HTR-8/SVneo (cell line): ENCODE results near the gene ADSL.

Experiments used
- DNase-seq: peaks from one replicate; pipeline ENCODE4 v3.0.0; 2011; ENCODE audit warnings: low spot score, mixed read lengths; ENCODE audit not compliant: insufficient read length
- FAIRE-seq: peaks from 2 replicates; lab custom pipeline; 2011; peaks lifted over from hg19 to GRCh38; lab: Jason Lieb, UNC

Gene ADSL

DNA sequence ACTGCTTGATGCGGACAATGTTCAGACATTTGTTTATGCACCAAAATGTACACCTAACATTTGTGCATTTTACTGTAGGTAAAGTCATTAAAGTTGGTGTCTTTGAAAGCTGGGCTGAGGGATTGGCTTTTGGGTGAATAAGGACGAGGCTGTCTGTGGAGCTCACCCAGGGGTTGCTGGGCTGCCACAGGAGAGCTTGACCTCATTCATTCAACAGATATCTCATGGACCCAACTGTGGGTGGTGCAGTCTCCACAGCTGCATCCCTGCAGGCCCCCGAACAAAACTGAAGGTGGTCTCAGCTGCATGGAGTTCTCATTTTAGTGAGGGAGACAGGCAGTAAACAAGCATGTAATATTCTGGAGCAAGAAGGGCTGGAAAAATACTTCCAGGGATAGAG lies 56.8 kb downstream of the ADSL start:
- no peak for FAIRE-seq
- no peak for DNase-seq

DNA sequence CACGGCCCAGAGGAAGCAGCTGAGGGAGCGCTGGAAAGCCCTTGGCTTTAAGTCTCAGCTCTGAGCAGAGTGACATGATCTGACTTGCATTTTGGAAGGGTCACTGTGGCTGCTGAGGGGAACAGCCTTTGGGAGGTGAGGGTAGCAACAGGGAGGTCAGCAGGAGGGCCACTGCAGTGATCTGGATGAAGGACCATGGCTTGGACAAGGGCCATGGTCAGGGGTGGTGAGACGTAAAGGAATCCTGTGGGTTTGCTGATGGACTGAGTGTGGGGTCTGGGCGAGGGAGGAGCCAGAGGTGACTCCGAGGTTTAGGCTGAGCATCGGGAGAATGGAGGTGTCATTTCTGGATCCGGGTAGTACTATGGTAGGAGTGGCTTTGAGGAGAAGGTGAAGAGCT lies 57.4 kb downstream of the ADSL start:
- no peak for FAIRE-seq
- DNase-seq, result no peak

DNA sequence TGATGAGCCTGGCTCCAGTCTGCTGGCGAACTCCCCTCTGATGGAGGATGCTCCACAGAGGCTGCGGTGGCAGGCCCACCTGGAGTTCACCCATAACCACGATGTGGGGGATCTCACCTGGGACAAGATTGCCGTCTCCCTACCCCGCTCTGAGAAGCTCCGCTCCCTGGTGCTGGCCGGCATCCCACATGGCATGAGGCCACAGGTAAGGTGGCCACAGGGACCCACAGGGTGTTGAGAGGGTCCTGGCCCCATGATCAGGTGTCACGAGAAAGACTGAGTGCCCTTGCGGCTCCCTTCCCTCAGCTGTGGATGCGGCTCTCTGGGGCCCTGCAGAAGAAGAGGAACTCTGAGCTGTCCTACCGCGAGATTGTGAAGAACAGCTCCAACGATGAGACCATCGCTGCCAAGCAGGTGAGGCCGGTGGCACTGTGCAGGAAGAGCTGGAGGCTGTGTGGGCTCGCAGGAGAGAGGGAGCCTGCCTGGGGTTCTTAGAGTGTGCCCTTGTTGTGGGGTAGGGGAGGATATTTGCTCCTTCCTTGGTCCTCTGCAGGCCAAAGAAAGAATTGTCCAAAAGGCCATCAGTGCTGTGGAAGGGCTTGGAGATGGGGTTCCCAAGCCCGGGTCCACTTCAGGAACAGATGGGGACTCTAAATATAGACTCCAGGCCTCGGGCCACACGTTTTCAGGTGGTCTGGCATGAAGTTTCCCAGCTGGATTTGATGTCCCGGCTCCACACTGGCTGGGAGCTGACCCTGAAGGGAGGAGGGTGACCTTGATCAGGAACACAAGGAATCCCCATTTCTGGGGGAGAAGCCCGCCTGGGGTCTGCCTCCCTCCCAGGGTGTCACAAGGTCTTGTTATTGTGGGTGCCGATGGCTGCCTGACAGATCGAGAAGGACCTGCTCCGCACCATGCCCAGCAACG lies 58.2 kb downstream of the ADSL start:
- FAIRE-seq (no peak), DNase-seq (no peak)

DNA sequence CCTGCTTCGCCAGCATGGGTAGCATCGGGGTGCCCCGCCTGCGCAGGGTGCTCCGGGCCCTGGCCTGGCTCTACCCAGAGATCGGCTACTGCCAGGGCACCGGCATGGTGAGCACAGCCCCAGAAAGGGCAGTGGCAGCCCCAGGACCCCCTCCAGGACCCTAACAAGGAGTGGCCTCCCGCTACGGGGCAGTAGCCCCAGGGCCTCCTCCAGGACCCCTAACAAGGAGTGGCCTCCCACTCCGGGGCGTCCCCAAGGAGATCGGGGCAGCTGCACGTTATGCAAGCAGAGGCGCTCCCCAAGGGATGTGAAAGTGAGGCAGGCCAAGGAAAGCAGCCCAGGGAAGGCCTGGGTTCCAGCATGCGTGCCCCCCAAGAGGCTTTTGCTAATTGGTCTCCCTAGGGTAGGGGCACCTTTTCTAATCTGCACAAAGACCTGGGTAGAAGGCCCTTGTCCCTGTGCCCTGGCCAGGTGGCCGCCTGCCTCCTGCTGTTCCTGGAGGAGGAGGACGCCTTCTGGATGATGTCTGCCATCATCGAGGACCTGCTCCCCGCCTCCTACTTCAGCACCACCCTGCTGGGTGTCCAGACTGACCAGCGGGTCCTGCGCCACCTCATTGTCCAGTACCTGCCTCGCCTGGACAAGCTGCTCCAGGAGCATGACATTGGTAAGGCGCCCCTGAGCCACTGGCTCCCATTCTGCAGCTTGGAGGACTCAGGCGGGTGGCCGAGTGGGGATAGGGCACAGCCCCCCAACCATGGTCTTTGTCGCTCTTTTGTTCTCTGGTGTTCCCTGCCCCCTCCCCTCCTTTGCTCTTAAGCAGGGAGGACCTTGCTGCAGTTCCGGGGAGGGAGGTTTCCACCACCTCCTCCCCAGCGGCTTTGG lies 59.1 kb downstream of the ADSL start:
- no peak for FAIRE-seq
- DNase-seq, result no peak

DNA sequence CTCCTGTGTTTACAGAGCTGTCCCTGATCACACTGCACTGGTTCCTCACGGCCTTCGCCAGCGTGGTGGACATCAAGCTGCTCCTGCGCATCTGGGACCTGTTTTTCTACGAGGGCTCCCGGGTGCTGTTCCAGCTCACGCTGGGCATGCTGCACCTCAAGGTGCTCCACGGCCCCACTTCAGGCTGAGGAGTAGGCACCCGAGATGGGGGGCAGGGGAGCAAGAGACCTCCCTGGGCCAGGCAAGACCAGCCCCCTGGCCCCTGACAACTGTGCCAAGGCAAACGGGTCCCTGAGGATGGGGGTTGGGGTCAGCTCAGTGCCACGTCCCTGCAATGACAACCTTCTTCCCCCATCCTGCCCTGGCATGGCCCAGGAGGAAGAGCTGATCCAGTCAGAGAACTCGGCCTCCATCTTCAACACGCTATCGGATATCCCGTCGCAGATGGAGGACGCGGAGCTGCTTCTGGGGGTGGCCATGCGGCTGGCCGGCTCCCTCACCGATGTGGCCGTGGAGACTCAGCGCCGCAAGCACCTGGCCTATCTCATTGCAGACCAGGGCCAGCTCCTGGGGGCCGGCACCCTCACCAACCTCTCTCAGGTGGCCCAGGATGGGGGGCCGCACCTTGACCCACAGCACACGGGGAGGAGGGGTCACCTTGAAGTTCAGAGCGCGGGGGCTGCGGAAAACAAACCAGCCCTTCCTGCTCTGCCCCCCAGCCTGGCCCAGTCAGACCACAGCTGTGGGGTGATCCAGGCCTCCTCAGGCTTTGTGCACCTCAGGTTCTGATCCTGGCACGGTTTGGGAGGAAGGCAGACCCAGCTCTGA lies 60.0 kb downstream of the ADSL start:
- no peak for DNase-seq
- no peak for FAIRE-seq

DNA sequence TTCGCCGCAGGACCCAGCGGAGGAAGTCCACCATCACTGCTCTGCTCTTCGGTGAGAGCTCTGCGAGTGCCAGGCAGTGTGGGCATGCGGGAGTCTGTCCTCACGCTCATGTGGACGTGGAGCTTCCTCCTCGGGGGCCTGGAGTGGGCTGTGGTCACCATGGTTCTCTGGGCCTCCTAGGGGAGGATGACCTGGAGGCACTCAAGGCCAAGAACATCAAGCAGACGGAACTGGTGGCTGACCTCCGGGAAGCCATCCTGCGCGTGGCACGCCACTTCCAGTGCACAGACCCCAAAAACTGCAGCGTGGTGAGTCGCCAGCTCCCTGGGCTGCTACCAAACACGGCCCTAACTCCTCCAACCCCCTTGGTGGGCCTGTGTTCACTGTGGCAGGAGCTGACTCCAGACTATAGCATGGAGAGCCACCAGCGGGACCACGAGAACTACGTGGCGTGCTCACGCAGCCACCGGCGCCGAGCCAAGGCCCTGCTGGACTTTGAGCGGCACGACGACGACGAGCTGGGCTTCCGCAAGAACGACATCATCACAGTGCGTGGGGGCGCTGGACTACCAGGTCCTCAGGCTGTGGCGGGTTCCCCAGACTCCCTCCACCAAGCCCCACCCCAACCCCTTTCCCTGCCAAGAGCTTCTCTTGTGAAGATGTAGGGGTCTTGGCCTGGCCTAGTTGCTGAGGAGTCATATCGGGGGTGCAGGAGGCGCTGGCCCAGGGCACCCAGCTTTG lies 60.9 kb downstream of the ADSL start:
- FAIRE-seq, result no peak
- no peak for DNase-seq

DNA sequence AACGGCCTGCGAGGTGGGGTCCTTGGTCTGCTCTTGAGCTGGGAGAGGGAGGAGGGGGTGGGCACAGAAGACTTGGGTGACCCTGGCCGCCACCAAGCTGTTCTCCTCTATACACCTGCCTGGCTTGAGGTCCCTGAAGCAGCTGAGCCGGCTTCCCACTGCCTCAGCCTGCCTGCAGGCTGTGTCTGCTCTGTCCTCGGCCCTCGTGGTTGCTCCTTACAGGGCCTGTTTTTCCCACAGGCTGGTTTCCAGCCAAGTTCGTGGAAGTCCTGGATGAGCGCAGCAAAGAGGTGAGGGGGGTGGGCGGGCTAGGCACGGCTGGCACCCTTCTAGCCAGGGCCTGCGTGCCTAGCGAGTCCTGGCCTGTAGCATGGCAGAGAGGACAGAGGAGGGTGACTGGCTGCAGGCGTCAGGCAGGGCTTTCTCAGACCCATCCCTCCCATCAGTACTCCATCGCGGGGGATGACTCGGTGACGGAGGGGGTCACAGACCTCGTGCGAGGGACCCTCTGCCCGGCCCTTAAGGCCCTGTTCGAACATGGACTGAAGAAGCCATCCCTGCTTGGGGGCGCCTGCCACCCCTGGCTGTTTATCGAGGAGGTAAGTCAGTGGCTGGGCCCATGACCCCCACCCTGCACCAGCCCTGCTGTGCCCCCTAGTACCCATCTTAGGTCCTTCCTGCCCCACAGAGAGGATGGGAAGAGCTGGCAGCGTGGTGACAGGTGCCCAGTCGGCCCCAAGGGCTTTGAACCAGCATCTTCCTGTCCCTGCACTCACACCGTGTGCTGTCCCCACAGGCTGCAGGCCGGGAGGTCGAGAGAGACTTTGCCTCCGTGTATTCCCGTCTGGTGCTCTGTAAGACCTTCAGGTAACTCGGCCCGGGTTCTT lies 61.8 kb downstream of the ADSL start:
- no peak for FAIRE-seq
- DNase-seq, result no peak

DNA sequence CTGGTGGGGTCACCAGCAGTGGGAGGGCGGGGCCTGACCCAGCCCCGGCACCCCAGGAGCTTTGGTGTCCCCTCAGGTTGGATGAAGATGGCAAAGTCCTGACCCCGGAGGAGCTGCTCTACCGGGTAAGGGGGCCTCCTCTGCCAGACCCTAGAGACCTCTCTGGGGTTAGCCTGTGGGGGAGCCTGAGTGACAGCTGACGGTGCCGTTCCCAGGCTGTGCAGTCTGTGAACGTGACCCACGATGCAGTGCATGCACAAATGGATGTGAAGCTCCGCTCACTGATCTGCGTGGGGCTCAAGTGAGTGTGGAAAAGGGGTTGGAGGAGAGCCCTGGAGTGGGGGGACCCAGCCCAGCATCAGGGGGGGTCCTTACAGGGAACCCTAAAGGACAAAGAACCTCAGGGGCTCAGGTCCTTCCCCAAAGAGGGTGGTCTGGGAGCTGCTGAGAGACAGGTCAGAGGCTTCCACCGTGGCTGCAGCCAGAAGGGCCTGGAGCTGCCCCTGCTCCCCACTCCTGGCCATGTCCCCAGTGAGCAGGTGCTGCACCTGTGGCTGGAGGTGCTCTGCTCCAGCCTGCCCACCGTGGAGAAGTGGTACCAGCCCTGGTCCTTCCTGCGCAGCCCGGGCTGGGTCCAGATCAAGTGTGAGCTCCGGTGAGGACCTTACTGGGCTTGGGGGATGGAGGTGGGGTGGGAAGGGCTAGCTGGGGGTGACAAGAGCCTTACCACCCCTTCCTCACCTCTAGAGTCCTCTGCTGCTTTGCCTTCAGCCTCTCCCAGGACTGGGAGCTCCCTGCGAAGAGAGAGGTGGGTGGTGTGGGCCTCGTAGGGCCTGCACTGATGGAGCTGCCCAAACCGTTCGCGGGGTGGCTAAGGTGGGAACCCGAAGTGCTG lies 62.7 kb downstream of the ADSL start:
- no peak for DNase-seq
- no peak for FAIRE-seq

DNA sequence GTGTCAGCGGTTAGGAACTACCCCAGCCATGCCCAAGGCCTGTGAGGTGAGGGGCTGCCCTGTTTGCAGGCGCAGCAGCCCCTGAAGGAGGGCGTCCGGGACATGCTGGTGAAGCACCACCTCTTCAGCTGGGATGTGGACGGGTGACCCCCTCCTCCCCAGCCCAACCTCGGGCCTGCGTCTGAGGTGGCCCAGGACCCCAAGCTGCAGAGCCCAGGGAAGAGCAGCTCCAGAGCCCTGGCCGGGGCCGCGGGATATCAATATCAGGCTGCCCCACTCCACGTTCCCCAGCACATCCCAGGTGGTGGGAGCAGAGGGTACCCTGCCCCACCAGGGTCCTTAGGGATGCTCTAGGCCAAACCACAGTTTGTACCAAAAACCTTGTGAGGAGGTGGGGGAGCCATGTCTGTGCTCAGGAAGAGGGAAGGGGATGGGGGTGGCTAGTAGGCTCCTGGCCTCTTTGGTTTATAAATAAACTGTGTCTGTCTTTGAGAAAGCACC lies 63.4 kb downstream of the ADSL start:
- FAIRE-seq (no peak), DNase-seq (no peak)

DNA sequence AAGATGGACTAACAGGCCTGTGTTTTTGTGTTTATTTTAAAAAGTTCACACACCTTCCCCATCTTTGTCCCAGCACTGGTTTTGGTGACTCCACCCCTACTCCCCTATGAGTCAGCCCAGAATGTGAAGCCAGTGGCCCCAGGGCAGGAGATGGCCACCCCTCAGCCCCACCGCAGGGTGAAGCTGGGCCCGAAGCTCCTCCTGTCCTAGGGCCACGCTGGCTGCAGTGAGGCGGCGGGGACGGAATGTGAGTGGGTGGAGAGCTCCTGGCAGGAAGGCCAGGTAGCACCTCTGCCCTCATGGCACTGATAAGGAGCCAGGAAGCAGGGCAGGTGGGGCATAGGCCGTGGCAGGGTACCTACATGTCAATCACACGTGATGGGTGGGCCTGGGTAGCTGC lies 64.0 kb downstream of the ADSL start:
- DNase-seq, result peak; percentile 20
- FAIRE-seq, result no peak

DNA sequence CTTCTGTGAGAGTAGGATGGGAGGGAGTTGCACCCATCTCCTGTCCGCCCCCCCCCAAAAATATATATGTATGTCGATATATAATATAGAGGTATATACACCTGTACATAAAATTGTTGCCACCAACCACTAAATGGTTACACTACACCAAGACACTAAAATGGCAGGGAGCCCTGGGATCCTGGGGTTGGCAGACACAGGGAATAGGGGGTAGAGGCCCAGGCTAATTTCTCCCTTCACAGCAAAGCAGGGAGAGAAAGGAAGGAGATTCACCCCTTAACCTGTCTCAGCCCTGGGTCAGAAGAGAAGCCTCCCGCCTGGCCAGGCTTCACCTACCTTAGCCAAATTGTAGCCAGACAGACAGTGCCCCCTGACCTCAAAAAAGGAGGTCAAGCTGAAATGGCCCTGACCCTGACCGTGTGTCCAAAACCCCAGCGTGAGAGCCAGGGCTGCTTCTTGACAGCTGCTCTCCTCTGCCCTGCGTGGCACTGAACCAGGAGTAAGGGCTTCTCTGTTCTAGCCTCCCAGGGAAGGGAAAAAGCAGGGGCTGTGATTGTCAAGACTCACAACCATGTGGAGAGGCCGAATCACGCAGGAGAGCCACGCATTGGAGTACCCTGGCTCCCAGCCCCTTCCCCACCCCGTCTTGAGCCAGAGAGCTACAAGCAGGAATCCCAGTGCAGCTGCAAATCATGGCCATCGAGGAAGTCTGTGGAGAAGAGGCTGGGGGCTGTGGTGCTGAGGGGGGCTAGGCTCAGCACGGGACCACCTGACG lies 64.6 kb downstream of the ADSL start:
- no peak for DNase-seq
- FAIRE-seq, result no peak

DNA sequence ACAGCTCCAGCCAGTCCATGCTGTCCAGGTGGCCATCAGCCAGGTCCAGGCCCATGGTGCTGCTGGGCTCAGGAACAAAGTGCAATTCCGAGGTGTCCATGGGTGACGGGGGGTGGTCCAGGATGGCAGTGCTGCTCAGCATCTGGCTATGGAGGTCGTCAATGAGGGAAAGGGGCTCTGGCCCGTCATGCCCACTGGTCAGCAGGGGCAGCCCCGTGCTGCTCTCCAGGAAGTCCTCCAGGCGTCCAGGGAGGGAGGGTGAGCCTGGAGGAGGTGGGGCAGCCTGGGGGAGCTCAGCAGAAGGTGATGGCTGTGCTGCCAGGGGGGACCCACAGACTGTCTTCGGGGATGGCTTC lies 65.2 kb downstream of the ADSL start:
- DNase-seq, result no peak
- no peak for FAIRE-seq

DNA sequence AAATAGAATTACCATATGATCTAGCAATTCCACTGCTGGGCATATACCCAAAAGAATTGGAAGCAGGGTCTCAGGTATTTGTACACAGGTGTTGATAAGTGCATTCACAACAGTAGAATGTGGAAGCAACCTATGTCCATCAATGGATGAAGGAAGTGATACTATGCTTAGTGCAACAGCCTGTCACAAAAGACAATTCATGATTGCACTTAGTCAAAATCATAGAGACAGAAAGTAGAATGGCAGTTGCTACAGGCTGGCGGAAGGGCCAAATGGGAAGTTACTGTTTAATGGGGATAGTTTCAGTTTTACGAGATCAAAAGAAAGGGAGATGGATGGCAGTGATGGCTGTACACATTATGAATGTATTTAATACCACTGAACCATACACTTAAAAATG lies 66.1 kb downstream of the ADSL start:
- no peak for FAIRE-seq

DNA sequence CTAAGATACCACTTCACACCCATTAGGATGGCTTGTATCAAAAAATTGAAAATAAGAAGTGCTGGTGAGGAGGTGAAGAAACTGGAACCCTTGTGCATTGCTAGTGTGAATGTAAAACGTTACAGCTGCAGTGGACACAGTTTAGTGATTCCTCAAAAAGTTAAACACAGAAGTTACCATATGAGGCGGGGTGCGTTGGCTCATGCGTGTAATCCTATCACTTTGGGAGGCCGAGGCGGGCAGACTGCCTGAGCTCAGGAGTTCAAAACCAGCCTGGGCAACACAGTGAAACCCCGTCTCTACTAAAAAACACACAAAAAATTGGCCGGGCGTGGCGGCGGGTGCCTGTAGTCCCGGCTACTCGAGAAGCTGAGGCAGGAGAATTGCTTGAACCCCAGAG lies 67.6 kb downstream of the ADSL start:
- DNase-seq, result no peak
- no peak for FAIRE-seq

More for the DNA sequence above, 66.1 kb downstream of the ADSL start:
- DNase-seq, result no peak

DNA sequence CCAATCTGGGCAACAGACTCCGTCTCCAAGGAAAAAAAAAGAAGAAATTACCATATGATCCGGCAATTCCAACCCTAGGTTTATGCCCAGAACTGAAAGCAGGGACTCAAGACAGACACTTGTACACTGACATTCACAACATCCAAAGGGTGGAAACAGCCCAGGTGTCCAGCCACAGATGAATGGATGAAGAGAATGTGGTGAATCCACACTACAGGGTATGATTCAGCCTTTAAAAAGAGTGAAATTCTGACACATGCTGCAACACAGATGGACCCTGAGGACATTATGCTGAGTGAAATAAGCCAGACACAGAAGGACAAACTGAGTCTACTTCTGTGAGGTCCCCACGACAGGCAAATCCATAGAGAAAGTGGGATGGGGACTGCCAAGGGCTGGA lies 68.0 kb downstream of the ADSL start:
- DNase-seq, result no peak
- FAIRE-seq, result no peak

DNA sequence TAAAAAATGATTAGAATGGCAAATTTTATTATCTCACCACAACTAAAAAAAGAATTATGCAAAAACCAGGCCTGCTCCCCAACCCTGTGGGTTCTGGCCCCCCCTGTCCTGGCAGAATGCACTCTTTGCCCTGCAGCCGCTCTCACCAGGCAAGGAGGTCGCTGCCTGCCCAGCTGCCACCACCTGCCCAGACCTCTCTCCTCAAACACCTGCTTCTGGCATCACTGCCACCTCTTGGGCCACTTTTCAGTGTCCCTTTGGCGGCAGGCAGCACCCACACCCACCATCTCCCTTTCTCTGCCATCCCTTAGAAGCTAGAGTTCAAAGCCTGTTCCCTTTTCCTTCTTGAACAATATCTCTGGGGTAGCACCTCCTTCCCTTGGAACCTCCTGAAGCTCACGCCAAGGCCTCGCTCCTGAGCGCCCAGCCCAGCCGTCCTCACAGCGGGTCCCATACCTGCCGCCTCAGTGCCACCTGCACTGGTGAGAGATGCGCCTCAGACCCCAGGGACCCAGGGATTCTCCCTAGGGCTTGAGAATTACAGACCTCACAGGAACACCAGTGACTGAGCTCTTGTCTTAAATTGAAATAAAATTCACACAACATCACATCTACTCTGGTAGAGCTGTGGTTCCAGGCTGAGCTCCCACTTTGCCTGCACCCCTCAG lies 68.7 kb downstream of the ADSL start:
- DNase-seq, result no peak
- FAIRE-seq, result no peak
